HL-60 (cell line): Measurements from ENCODE around the gene IGFBP6.

Experiments used
- DNase-seq, 2 experiments: peaks; one replicate each; pipeline ENCODE4 v3.0.0-alpha.2; 2010 to 2020; ENCODE audit warnings: low read depth in 1 of 2, low spot score in 1 of 2
- H3K27ac ChIP-seq: fragments of 250-450 bp; sonication (Bioruptor Pico); replicated peaks from 2 replicates; pipeline ENCODE4 v1.5.1; 2020; ENCODE audit warnings: mild to moderate bottlenecking, moderate library complexity
- H3K27me3 ChIP-seq: fragments of 250-450 bp; sonication (Bioruptor Pico); 2 replicates; pipeline ENCODE4 v1.5.1; 2021; ENCODE audit warnings: mild to moderate bottlenecking, moderate library complexity; ENCODE audit not compliant: insufficient read depth, poor library complexity, severe bottlenecking
- H3K4me3 ChIP-seq: replicated peaks from 2 replicates; pipeline ENCODE4 v1.5.1; 2011; ENCODE audit warnings: mild to moderate bottlenecking, control low read depth, low read length; ENCODE audit not compliant: insufficient read depth
- CTCF ChIP-seq: IDR thresholded peaks from one replicate; pipeline ENCODE4 v1.5.1; 2011; ENCODE audit warnings: low read length, control low read depth, inconsistent platforms; ENCODE audit not compliant: insufficient read depth
- GABPA ChIP-seq: IDR thresholded peaks from 2 replicates; pipeline ENCODE4 v1.6.1; 2012; ENCODE audit warnings: low read depth
- POLR2AphosphoS5 ChIP-seq: IDR thresholded peaks from 2 replicates; pipeline ENCODE4 v1.6.1; 2012; ENCODE audit warnings: low read depth
- REST ChIP-seq: IDR thresholded peaks from 2 replicates; pipeline ENCODE4 v1.6.1; 2012; ENCODE audit warnings: low read depth; ENCODE audit not compliant: insufficient replicate concordance
- SPI1 ChIP-seq: IDR thresholded peaks from 2 replicates; pipeline ENCODE4 v1.6.1; 2012; ENCODE audit warnings: low read depth, mild to moderate bottlenecking, borderline replicate concordance

The IGFBP6 gene

GRCh38 chr12:53068811-53069585, 28.5 kb upstream of the IGFBP6 start:
- TF ChIP-seq SPI1 (no peak), REST (no peak), POLR2AphosphoS5 (no peak), CTCF (no peak), GABPA (no peak)
- no peak for DNase-seq
- no peak overlapping the region for H3K27ac ChIP-seq
- H3K4me3 ChIP-seq, result no peak overlapping the region
- H3K27me3 ChIP-seq, result no peaks in the 10 kb centered on the region

- H3K27me3 ChIP-seq, result no peaks in the 10 kb centered on the region
- H3K4me3 ChIP-seq, result no peak overlapping the region
- DNase-seq, result no peak
- H3K27ac ChIP-seq, result no peak overlapping the region
- TF ChIP-seq POLR2AphosphoS5, result no peak
Measured at GRCh38 chr12:53069621-53070410, 27.7 kb upstream of the IGFBP6 start.

- Histone ChIP-seq H3K4me3 (no peak overlapping the region), H3K27ac (no peak overlapping the region), H3K27me3 (no peaks in the 10 kb centered on the region)
- no peak for TF ChIP-seq CTCF
- TF ChIP-seq POLR2AphosphoS5, result no peak
- no peak for TF ChIP-seq SPI1
- no peak for TF ChIP-seq REST
- no peak for TF ChIP-seq GABPA
- DNase-seq, result no peak
Measured at GRCh38 chr12:53070877-53071492, 26.5 kb upstream of the IGFBP6 start.
